ENCODE measurements around the gene PSMD2. TPM values are rescaled to one million over a fixed set of nuclear protein-coding genes. Genes with fewer than 3 reads are reported as not detected.

The PSMD2 gene
- total and polyA plus RNA-seq, 2 of the 8 experiments (the other 6 are each of a cell fraction or from before 2014, with no cell fraction given), result 350 to 363 TPM

DNA sequence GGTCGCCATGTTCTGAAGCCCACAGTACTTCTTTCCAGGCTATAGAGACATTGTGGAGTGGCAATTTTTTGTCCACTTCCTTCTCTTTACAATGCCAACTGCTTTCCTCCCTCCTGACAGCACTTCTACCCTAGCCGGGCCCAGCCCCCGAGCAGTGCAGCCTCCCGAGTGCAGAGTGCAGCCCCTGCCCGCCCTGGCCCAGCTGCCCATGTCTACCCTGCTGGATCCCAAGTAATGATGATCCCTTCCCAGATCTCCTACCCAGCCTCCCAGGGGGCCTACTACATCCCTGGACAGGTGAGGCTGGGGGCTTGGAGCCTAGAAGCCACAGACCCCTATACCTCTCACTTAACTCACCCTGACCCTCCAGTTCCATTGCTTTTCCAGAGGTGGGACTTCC is 18.2 kb downstream of the PSMD2 start:
- Histone ChIP-seq H3K4me2 (ENCODE audit: insufficient read depth in 1 of 2, low read depth in 2 of 2, low read length in 2 of 2) (peak overlapping the region; percentile 85 to 97; a peak in 2 of 4 replicates), H2BK20ac (ENCODE audit: low read length) (no peak overlapping the region), H3K79me1 (ENCODE audit: low read depth, low read length) (peaks cover 11% of the 10 kb centered on the region), H4K91ac (replicated peaks; ENCODE audit: insufficient read length, low read length) (no peak overlapping the region), H3K14ac (ENCODE audit: insufficient read length) (no peak overlapping the region), H3K23ac (ENCODE audit: insufficient read length) (no peak overlapping the region), H3K9ac (replicated peaks in 1 of 4; ENCODE audit: extremely low read depth in 1 of 4, low read depth in 3 of 4, low read length in 3 of 4) (no peak overlapping the region), H3K79me2 (ENCODE audit: control insufficient read depth in 1 of 2, insufficient read depth in 2 of 2, low read length in 2 of 2) (peaks cover 37 to 62% of the 10 kb centered on the region in 2 experiments), H2AK5ac (ENCODE audit: low read depth, low read length) (no peak overlapping the region), H3K4ac (replicated peaks; ENCODE audit: insufficient read length, low read depth, low read length) (no peak overlapping the region), H3K4me1 (replicated peaks in 1 of 4; ENCODE audit: control insufficient read depth in 3 of 4, insufficient read depth in 4 of 4, low read length in 3 of 4) (peaks cover 3 to 9% (median 6%) of the 10 kb centered on the region in 4 experiments), H3K36me3 (ENCODE audit: control insufficient read depth in 2 of 4, insufficient read depth in 4 of 4, low read length in 3 of 4) (peaks cover 25 to 55% (median 39%) of the 10 kb centered on the region in 4 experiments), H3K18ac (ENCODE audit: extremely low read depth, low read length) (no peak overlapping the region), H3K27me3 (replicated peaks in 1 of 4; ENCODE audit: control insufficient read depth in 3 of 4, extremely low read depth in 1 of 4, insufficient read depth in 3 of 4, low read length in 3 of 4) (no peaks in the 10 kb centered on the region), H2AFZ (ENCODE audit: low read length) (no peak overlapping the region), H3K23me2 (ENCODE audit: low read depth, low read length) (no peaks in the 10 kb centered on the region; the same call in 1 of the 2 replicates), H3K27ac (ENCODE audit: low read depth, low read length) (no peak overlapping the region), H2BK15ac (ENCODE audit: low read length) (no peak overlapping the region), H3K4me3 (ENCODE audit: extremely low read depth in 1 of 4, insufficient read depth in 2 of 4, low read depth in 3 of 4, low read length in 4 of 4) (no peak overlapping the region; a peak in 1 of 8 replicates), H2BK5ac (ENCODE audit: low read depth, low read length) (no peak overlapping the region), H2BK120ac (replicated peaks; ENCODE audit: low read depth, low read length) (no peak overlapping the region), H4K5ac (ENCODE audit: insufficient read length, low read depth, low read length) (no peak overlapping the region), H4K20me1 (replicated peaks in 1 of 2; ENCODE audit: control insufficient read depth in 1 of 2, insufficient read depth in 2 of 2, low read length in 2 of 2) (peaks cover 34 to 40% of the 10 kb centered on the region in 2 experiments), H4K8ac (ENCODE audit: extremely low read depth, insufficient read depth, low read length) (peak overlapping the region; percentile 7; the same call in 1 of the 2 replicates), H2BK12ac (ENCODE audit: low read depth, low read length) (no peak overlapping the region), H3K9me3 (ENCODE audit: insufficient read depth in 2 of 2, low read depth in 1 of 2, low read length in 1 of 2) (no peaks in the 10 kb centered on the region), H3K56ac (replicated peaks; ENCODE audit: insufficient read length, low read depth, low read length) (no peak overlapping the region)
- ChIA-PET POLR2A (ENCODE audit: partially characterized antibody) (interaction anchor here (1.1 to 12.3 kb wide), 6 partner anchors 10 to 29 kb away, joined by 3 to 148 read pairs (median 24); partner anchors contain the start of gene FAM131A), CTCF (ENCODE audit: partially characterized antibody) (interaction anchor here (1.0 to 1.9 kb wide), 3 partner anchors 10 to 28 kb away, joined by 4 to 5 read pairs (median 4); no protein-coding TSS in a partner anchor)
- DNase-seq (ENCODE audit: low read depth in 1 of 2, low spot score in 2 of 2) (no peak), FAIRE-seq (no peak)
- 85% methylated on average over 5 of the region's 5 CpGs; no CpG with 5 or more reads in 1 of the 2 experiments for WGBS, 2 experiments (ENCODE audit: extremely low coverage in 1 of 2, insufficient coverage in 1 of 2, insufficient read length in 1 of 2, insufficient replicate concordance in 2 of 2, low coverage in 1 of 2, low lambda C conversion rate in 2 of 2, missing lambda C conversion rate in 1 of 2)
- TF ChIP-seq CHD1 (IDR thresholded peaks at IDR 0.05; ENCODE audit: low read depth, low read length) (no peak), EGR1 (IDR thresholded peaks at IDR 0.05; ENCODE audit: borderline replicate concordance, low read depth, low read length) (no peak), TAF1 (IDR thresholded peaks at IDR 0.05; ENCODE audit: low read depth, low read length) (no peak), SUZ12 (IDR thresholded peaks at IDR 0.05; ENCODE audit: low read length) (no peak), USF2 (IDR thresholded peaks at IDR 0.05; ENCODE audit: low read length) (no peak), HDAC6 (IDR thresholded peaks at IDR 0.05; ENCODE audit: low read depth, low read length) (no peak), GABPA (IDR thresholded peaks at IDR 0.05; ENCODE audit: borderline replicate concordance, insufficient read depth, low read length) (no peak), CTBP2 (IDR thresholded peaks at IDR 0.05; ENCODE audit: borderline replicate concordance, insufficient read depth, insufficient read length, low read length) (no peak), POLR2A (IDR thresholded peaks at IDR 0.05; ENCODE audit: control extremely low read depth in 1 of 2, low read depth in 2 of 2, low read length in 2 of 2) (no peak), CBX5 (IDR thresholded peaks at IDR 0.05; ENCODE audit: low read depth, low read length) (no peak), SIN3A (conservative IDR thresholded peaks at IDR 0.05 in 1 of 2, IDR thresholded peaks at IDR 0.05 in 1 of 2; ENCODE audit: low read depth in 1 of 2, low read length in 2 of 2) (no peak), CEBPB (IDR thresholded peaks at IDR 0.05; ENCODE audit: low read depth, low read length) (no peak), JUN (IDR thresholded peaks at IDR 0.05; ENCODE audit: low read depth, low read length) (no peak)

Measured in H1 (cell line).